Rectal smooth muscle tissue (tissue), 1 donor: ENCODE measurements around the gene ACMSD.

ENCODE experiments used
- H3K27ac ChIP-seq: one replicate; pipeline ENCODE4 v1.7.0; 2013; ENCODE audit warnings: low read depth, low read length, inconsistent platforms
- H3K27me3 ChIP-seq: one replicate; pipeline ENCODE4 v1.7.0; 2013; ENCODE audit warnings: low read length; ENCODE audit not compliant: control insufficient read depth, insufficient read depth
- H3K36me3 ChIP-seq: one replicate; pipeline ENCODE4 v1.7.0; 2013; ENCODE audit warnings: low read length; ENCODE audit not compliant: control insufficient read depth, insufficient read depth
- H3K4me1 ChIP-seq: one replicate; pipeline ENCODE4 v1.7.0; 2013; ENCODE audit warnings: low read length; ENCODE audit not compliant: control insufficient read depth, insufficient read depth
- H3K4me3 ChIP-seq: one replicate; pipeline ENCODE4 v1.7.0; 2013; ENCODE audit warnings: low read length
- H3K9ac ChIP-seq: one replicate; pipeline ENCODE4 v1.7.0; 2013; ENCODE audit warnings: low read length

The ACMSD gene

DNA sequence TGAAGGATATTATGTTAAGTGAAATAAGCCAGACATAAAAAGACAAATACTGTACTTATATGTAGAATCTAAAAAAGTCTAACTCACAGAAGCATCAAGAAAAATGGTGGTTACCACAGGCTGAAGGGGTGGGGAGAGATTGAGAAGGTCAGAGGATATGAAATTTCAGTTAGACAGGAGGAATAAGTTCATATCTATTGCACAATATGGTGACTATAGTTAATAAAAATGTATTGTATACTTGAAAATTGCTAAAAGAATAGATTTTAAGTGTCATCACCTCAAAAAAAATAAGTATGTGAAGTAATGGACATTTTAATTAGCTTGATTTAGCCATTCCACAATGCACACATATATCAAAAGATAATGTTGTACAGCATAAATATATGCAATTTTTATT is 19.8 kb downstream of the ACMSD start:
- Histone ChIP-seq H3K36me3 (no peaks in the 10 kb centered on the region), H3K27me3 (no peaks in the 10 kb centered on the region), H3K4me1 (no peaks in the 10 kb centered on the region)

DNA sequence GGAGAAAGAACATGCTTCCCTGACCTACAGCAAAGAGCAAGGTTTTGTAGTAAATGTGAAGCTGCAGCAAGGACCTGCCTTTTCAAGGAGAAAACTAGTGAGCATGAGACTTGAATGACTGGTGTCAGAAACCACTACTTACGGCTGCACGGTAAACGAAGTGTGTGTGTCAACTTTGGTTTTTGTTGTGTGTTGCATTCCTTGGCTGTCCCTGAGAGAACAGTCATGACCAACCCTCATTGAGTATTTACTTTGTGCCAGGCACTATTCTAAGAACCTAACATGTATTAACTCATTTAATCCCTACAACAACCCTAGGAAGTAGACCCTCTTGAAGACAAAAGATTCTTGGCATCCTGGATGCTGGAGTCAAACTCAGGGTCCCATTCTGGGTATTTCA is 22.8 kb downstream of the ACMSD start:
- no peaks in the 10 kb centered on the region for H3K36me3 ChIP-seq
- H3K27me3 ChIP-seq, result no peaks in the 10 kb centered on the region
- no peak overlapping the region for H3K4me3 ChIP-seq
- H3K27ac ChIP-seq, result no peak overlapping the region
- H3K9ac ChIP-seq, result no peak overlapping the region
- no peaks in the 10 kb centered on the region for H3K4me1 ChIP-seq

More for the DNA sequence above, 19.8 kb downstream of the ACMSD start:
- no peak overlapping the region for H3K4me3 ChIP-seq
- H3K27ac ChIP-seq, result no peak overlapping the region
- H3K9ac ChIP-seq, result no peak overlapping the region

DNA sequence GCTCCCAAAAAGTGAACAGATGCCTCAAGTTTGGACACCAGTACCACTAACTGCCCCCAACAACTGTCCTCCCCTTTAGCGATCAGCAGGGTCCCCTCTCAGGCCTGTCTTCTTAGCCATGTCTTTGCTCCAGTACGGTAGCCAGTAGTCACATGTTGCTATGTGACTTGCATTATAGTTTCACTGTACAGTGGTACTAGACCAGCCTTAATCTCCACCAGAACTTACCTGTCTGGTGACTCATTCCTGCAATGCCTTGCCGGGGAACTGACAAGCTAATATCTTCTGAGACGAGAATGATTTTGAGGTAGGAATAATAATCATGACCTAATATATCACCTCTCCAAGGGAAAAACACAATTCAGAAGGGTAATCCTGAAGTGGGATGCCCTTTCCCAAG is 23.7 kb downstream of the ACMSD start:
- Histone ChIP-seq H3K36me3 (no peaks in the 10 kb centered on the region), H3K4me1 (no peaks in the 10 kb centered on the region), H3K4me3 (no peak overlapping the region), H3K27me3 (no peaks in the 10 kb centered on the region), H3K27ac (no peak overlapping the region), H3K9ac (no peak overlapping the region)

DNA sequence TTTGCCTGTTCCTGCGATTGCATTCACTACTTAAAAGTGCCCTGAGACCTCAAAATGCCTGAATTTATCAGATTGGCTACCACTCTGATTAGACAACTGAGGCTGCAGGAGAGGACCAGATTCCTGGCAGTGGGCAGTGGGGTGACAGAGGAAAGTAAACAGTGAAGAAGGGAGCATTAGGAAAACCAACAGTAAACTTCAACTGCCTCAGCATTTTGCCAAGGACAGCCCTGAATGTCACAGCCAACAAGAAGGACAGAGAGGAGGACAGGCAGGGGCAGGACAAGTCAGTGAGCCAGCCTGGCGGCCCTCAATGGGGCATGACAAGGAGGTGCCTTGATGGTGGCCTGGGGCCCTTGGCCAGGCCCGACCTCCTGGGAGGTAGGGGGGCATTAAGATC is 24.3 kb downstream of the ACMSD start:
- H3K9ac ChIP-seq, result no peak overlapping the region

DNA sequence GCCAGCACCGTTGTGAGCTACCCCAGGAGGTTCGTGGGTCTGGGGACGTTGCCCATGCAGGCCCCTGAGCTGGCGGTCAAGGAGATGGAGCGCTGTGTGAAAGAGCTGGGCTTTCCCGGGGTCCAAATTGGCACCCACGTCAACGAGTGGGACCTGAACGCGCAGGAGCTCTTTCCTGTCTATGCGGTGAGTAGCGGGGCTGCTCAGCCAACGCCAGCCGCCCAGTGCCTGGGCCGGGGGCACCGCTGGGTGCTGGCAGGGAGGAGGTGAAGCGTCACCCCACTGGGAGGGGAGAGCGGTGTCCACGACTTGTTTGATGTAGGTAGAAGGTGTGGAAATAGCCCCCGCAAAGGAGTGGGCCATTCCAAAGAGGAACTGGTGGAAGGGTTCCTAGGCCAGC is 25.0 kb downstream of the ACMSD start:
- Histone ChIP-seq H3K36me3 (no peaks in the 10 kb centered on the region), H3K27me3 (no peaks in the 10 kb centered on the region), H3K4me1 (no peaks in the 10 kb centered on the region), H3K4me3 (no peak overlapping the region), H3K9ac (no peak overlapping the region), H3K27ac (no peak overlapping the region)

More for the DNA sequence above, 24.3 kb downstream of the ACMSD start:
- Histone ChIP-seq H3K4me3 (no peak overlapping the region), H3K4me1 (no peaks in the 10 kb centered on the region), H3K36me3 (no peaks in the 10 kb centered on the region), H3K27me3 (no peaks in the 10 kb centered on the region), H3K27ac (no peak overlapping the region)

DNA sequence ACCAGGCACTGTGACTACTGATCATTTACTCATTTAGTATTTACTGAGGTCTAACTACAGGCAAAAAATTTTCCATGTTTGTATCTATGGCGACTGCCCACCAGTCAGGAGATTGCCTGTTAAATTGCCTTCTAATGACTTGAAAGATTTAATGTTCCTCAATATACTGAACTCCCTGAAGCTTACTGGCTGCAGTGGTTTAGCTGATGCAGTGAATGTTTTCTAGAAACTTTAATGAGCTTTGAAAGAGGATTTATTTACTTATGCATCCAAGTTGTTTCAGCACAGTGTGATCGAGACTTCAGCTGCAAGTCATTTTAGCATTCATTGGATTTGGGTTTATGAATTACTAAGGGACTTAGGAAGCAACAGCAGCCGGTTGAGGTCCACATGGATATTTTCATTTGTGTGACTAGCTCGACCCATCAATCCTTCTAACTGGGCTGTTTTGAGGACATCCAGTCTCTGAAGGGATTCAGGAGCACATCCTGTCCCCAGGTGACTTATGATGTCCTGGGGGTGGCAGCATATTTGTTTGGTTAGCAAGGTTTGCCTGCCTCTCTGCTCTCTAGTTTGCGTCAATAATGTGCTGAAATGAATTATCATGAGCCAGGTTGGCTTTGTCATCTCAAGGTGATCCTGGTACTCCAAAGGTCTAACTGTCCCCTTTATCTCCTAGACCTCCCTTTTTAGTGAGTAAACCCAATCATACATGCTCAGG is 26.8 kb downstream of the ACMSD start:
- Histone ChIP-seq H3K4me1 (no peaks in the 10 kb centered on the region), H3K27ac (no peak overlapping the region), H3K4me3 (no peak overlapping the region), H3K9ac (no peak overlapping the region), H3K36me3 (no peaks in the 10 kb centered on the region), H3K27me3 (no peaks in the 10 kb centered on the region)

DNA sequence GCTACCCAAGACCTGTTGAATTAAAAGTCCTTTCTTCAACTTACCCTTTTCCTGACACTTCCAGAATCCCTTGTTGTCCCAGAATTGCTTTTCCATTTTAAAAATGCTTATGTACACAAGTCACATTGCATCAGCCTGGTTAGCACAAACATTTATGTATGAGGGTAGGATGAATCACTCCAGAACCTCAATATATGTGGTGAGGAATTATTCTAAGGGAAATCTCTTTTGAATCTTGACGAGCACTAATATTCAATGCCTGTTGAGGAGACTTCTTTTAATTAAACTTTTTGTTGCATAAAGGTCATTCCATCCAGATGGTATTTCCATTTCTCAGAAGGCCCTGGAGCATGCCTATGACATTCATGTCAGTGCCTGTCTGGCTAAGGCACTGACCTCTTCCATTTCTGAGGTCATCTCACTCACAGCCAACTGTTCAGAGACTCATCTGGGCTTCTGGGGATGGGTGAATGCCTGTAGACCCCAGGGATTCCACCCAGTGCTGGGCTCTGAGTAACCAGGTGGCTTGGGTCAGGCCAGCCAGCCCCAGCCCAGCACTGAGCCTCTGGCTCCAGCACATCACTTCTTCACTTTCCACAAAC is 28.2 kb downstream of the ACMSD start:
- Histone ChIP-seq H3K36me3 (no peaks in the 10 kb centered on the region), H3K4me1 (no peaks in the 10 kb centered on the region), H3K9ac (no peak overlapping the region), H3K4me3 (no peak overlapping the region), H3K27me3 (no peaks in the 10 kb centered on the region), H3K27ac (no peak overlapping the region)

DNA sequence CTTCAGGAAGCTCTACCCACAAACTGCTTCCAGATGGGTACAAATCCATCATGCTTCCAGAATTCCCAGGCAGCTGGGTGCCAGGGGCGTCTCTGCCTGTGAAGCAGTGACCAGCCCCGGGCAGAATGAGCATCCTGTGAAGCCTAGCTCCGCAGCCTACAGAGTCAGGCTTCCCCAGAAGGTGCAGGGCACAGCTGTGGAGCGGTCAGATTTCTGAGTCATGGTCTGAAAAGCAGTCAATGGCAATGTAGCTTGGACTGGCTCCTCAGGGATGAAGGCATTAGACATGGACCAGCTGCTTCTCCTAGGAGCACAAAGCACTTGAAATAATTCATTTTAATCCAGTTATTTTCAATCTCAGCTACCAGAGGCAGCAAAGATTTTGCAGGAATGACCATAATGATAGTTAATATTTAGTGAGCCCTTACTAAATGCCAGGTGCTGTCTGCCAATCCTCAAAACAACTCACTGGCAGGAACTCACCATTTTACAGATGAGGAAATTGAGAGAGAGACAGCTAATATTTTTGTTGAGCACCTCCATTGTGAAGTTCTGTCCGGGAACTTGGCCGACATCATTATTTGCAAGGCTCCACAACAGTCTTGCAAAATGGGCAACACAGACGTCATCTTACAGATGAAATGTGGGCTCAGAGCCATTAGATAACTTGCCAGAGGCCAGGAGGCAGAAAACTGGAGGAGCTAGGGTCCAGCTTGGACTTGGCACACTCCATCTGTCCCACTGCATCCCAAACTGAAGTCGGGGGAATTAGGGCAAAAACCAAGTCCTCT is 31.7 kb downstream of the ACMSD start:
- Histone ChIP-seq H3K27ac (no peak overlapping the region), H3K9ac (no peak overlapping the region), H3K4me3 (no peak overlapping the region), H3K4me1 (no peaks in the 10 kb centered on the region), H3K36me3 (no peaks in the 10 kb centered on the region), H3K27me3 (no peaks in the 10 kb centered on the region)

DNA sequence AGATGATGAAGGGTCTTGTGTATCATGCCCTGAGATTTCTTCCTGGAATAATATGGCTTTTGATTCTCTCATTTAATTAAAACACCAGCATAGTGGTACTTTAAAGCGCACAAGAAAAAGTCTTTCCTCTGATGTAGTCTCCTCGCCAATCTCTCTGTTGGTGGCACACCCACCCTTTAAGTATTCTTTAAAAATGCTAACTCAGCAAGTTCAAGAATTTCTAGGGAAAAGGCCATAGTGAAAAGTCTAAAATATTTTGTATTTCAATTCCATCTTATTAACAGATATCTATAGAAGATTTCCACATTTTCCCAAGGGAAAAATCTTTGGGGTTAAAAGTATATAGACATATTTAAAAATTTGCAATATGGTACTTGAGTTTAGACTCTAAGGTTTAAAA is 34.7 kb downstream of the ACMSD start:
- H3K4me1 ChIP-seq, result no peaks in the 10 kb centered on the region
- H3K4me3 ChIP-seq, result no peak overlapping the region
- no peak overlapping the region for H3K9ac ChIP-seq
- no peaks in the 10 kb centered on the region for H3K36me3 ChIP-seq
- no peak overlapping the region for H3K27ac ChIP-seq
- H3K27me3 ChIP-seq, result no peaks in the 10 kb centered on the region

DNA sequence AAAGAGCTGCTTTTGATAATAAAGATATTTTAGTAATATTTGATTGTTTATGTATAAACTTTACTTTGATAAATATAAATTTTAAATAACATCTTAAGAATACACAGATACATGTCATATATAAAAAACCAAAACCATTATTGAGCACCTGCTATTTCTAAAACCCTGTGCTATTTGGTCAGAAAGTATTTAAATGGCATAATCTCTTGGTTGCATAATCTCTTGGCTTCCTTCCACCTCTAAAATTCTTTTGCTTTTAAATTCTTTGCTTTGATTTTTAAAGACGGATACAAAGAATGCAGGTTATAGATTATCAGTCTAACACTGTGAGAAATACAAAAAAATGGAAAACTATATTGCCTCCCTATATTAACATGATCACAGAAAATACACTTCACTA is 36.9 kb downstream of the ACMSD start:
- Histone ChIP-seq H3K27me3 (no peaks in the 10 kb centered on the region), H3K36me3 (no peaks in the 10 kb centered on the region), H3K9ac (no peak overlapping the region), H3K4me1 (no peaks in the 10 kb centered on the region), H3K27ac (no peak overlapping the region), H3K4me3 (no peak overlapping the region)

DNA sequence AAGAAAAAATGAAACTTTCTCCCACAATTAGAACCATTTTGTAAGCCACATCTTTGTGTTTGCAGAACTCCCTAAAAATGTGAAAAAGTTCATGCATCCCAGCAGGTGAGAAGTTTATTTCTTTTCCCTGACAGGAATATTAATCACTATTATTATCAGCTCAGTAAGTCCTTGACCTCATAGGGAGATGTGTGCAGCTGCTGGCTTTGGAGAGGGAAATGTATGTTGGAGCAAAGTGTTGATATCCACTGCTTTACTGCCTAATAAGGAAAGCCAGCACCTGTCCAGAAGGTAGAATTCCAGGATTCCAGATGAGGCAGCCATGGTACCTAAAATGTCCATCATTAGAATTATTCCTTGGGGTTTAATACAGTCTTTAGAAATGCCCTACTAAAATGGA is 44.4 kb downstream of the ACMSD start:
- Histone ChIP-seq H3K36me3 (no peaks in the 10 kb centered on the region), H3K4me3 (no peak overlapping the region), H3K27me3 (no peaks in the 10 kb centered on the region), H3K9ac (no peak overlapping the region), H3K27ac (no peak overlapping the region), H3K4me1 (no peaks in the 10 kb centered on the region)

DNA sequence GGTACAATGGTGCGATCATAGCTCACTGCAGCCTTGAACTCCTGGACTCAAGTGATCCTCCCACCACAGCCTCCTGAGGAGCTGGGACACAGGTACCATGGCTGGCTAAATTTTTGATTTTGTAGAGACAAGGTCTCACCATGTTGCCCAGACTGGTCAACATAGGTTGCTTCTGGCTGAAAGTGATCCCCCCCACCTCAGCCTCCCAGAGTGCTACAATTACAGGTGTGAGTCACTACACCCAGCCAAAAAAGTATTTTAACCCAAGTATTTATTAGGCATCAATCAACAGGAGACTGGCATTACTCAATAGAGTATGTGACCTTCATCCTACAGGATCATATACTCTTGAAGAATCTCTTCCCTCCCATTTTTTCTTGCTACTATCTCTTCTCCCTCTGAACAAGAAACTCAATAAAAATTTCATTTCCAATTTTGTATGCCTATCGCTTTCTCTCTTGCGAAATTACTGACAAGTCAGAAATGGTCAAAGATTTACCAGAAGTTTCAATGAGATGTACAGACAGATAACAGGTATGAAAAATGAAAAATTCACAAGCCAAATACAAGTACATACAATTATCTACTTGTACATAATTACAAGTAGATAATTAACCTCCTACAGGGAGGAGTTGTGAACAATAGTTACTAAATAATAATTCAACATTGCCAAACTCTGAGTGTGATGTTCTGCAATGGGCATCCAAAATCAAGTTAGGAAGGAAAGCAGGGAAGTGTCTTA is 45.3 kb downstream of the ACMSD start:
- H3K27ac ChIP-seq, result no peak overlapping the region
- H3K4me1 ChIP-seq, result no peaks in the 10 kb centered on the region

More for the DNA sequence above, 45.3 kb downstream of the ACMSD start:
- Histone ChIP-seq H3K9ac (no peak overlapping the region), H3K27me3 (no peaks in the 10 kb centered on the region), H3K36me3 (no peaks in the 10 kb centered on the region), H3K4me3 (no peak overlapping the region)
